ENCODE data around the gene MOBP.
A peak's percentile ranks its signal among the peaks of the same experiment; 100 is the strongest.
"Not testable (repeated sequence)": the region's sequence is repeated elsewhere in the genome, so short reads cannot be mapped to it uniquely, and the experiment has no call there.

The MOBP gene, protein sequence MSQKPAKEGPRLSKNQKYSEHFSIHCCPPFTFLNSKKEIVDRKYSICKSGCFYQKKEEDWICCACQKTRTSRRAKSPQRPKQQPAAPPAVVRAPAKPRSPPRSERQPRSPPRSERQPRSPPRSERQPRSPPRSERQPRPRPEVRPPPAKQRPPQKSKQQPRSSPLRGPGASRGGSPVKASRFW

DNA sequence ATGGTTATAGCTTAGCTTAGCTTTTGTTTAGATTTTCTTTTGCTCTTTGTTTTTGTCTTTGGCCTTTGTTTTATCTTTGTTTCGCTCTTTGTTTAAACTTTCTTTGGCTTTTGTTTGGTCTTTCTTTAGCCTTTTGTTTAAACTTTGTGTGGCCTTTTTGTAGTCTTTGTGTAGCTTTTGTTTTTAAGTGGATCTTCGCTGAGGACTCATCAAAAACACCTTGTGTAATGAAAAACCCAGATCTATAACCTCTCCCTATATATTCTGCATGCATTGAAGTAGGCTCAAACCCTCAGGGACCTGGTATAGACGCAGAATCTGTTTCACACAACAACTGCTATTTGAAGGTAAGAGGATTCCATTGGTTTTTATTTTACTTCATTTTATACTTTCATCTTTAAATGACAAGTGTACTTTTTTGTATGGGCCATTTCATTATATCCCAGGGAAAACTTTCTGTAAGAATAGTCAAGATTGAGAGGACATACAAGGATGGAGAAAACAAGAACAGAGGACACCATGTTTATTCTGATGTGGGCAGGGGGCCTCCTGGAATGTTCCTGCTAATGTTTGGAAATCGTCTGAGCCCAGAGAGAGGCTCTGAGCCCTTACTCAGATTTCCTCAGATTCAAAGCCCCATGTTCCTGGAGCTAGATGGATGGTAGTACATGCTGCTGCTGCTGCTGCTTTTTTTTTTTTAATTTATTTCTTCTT lies at the start of gene MOBP:
MOBP (plus strand) TSS at position 287 of the 714 bp plus-strand sequence. CDS start 34,390 bp downstream, outside the sequence.
- DNase-seq (ENCODE audit: low spot score) = no peak

DNA sequence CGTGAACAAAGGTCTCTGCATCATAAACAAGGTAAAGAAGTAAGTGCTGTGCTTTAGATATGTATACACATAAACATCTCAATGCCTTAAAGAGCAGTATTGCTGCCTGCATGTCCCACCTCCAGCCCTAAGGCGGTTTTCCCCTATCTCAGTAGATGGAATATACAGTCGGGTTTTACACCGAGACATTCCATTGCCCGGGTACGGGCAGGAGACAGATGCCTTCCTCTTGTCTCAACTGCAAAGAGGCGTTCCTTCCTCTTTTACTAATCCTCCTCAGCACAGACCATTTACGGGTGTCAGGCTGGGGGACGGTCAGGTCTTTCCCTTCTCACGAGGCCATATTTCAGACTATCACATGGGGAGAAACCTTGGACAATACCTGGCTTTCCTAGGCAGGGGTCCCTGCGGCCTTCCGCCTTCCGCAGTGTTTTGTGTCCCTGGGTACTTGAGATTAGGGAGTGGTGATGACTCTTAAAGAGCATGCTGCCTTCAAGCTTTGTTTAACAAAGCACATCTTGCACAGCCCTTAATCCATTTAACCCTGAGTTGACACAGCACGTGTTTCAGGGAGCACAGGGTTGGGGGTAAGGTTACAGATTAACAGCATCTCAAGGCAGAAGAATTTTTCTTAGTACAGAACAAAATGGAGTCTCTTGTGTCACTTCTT lies 48.8 kb upstream of the MOBP start:
- DNase-seq (ENCODE audit: low spot score) = not testable (repeated sequence)

DNA sequence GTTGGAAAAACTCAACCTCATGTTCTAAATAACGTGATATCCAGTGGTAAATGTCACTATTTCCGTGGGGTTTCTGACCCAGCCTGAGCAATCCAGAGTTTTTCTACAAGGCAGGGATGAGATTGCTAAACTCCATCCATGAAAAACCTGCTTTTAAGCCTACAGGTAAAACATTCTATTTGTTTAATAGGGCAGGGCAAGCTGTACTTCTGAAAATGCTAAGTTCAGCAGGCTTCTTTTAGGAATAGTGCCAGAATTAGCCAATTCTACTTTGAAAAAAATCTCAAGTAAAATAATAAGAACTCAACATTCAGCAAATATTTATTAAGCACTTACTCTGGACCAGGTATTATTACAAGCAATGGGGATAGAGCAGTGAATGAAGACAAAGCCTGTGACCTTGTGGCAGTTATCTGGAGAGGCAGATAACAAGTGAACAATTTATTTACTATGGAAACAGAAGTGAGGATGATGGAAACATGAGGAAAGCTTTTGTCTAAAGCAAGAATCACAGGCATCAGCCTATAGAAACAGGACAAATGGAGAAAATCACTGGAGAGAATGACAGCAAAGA lies 47.7 kb upstream of the MOBP start:
- no peak for DNase-seq (ENCODE audit: low spot score)

DNA sequence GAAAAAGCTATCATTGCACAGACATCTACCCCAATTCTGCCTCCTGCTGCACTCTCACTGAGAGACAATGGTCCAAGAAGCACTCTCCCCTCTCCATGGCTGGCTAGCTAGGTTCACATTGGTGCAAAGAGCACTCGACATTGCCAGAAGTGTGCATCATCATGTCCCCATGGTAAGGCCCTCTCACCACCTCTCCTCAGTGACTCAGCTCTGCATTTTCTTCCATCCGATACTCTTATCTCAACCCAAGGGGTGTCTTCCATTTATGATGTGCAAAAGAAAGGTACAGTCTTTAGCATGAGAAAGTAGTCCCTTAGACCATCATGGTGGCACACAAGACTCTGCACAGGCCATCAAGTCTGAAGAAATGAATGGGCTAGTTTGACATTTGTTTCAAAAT lies 46.9 kb upstream of the MOBP start:
- no peak for DNase-seq (ENCODE audit: low spot score)

DNA sequence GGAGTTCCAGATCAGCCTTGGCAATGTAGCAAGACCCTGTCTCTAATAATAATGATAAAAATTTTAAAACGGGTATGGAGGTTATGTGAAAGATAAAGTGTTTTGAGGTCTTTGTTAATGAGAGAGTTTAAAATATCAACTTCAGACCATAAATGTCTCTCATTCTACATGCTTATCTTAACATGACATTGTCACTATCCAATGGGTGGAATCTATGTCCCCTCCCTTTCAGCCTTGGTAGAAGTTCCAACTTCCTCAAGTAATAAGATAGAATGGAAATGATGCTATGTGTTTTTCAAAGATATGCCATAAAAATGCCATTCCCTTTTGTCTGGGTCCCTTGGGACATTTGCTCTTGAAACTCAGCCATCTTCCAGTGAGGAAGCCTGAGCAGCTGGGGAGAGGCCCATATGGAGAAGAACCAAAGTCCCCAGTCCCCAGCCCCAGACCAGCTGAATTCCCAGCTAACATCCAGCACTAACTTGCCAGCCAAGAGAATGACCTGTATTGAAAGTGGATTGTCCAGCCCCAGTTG lies 44.0 kb upstream of the MOBP start:
- no peak for DNase-seq (ENCODE audit: low spot score)

DNA sequence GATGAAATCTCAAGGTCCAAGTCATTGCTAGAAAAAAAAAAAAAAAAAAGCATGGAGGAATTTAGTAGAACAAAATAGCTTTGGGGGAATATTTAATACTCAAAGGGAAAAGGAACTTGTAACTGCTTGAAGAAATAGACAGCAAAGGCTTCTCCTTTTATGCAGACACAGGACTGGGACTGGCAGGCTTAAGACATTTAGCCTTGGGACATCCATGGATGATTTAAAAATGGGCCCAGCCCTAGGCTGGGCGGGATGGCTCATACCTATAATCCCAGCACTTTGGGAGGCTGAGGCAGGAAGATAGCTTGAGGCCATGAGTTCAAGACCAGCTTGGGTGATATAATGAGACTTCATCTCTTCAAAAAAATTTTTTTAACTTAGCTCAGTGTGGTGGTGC lies 41.2 kb upstream of the MOBP start:
- no peak for DNase-seq (ENCODE audit: low spot score)

DNA sequence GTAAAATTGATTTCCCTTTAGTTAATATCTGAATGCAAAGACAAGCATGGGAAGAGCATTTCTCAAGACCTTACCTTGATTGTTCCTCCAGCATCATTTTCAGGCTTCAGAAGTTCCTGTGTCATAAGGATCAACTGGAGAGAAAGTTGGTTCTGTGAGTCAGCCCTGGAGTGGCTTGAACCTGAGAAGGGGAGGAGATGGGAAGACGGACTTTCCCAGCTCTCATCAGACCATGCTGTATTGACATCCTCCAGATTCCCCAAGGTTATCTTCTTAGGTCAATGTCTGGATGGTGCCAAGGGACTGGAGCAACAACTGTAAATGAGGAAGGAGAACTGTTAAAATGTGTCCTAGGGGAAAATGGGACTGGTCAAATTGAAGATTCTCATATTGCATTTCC lies 40.0 kb upstream of the MOBP start:
- no peak for DNase-seq (ENCODE audit: low spot score)

DNA sequence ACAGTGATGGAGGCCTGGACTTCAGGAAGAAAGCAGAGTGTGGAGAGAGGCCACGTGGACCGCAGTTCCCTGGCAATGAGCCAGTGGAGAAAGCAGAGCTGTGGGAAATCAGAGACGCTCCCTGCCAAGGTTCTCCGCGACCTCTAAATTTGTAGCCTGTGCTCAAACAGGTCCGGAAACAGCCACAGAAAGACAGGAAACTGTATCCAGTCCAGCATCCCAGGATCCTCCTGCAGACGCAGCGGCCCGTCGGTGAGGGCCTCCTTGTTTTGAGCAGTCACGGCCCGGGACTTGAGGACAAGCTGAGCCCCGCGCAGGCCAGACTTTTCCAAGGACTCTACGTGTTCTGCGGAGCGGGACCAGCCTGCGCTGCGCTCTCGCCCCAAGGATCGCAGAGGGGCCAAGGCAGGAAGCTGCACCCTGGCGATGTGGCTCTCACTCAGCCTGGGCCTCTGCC lies 38.7 kb upstream of the MOBP start:
- DNase-seq (ENCODE audit: low spot score) = no peak

DNA sequence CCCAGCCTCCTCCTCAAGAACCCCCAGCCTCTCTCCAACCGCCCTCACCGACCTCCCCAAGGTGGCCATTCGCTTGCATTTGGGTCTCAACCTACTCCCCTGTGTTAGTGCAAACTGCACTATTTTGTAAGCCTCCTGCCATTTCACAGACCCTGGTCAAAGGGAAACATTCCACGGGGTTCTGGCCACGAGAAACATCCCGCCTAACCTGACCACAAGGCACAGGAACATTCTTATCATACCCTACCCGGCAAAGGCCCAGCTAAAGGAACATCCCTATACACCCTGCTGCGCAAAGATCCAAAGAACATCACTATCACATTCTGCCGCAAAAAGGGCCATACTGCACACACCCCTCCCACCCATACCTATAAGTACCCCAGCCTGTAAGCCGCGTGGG lies 38.0 kb upstream of the MOBP start:
- DNase-seq (ENCODE audit: low spot score) = no peak

DNA sequence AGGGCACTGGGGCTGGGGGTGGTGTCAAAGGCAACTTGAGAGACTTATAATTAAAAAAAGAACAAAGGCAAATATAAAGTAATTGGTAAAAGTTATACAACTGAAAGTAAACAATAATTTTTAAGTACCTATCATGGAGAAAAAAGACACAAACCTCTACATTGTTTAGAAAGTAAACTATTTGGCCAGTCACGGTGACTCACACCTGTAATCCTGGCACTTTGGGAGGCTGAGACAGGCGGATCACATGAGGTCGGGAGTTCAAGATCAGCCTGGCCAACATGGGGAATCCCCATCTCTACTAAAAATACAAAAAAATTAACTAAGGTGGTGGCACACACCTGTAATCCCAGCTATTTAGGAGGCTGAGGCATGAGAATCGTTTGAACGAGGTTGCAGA lies 35.1 kb upstream of the MOBP start:
- no peak for DNase-seq (ENCODE audit: low spot score)

DNA sequence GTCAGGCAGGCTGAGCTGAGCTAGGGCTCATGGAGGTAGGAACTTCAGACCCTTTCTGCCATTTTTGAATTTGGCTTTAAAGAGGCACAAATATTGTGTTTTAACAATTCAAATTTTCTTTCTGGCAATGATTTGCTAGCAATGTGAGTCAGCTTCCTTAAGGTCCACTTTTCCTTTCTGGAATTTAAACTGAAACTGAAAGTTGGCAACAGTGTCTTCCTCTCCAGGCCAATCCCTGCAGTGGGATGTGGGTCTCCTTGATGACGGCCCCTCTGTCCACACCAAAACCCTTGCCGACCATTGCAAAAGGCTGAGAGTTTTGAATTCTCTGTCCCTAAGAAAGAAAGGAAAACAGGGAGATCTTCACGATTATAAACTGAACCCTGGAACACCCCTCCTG lies 33.8 kb upstream of the MOBP start:
- DNase-seq (ENCODE audit: low spot score) = no peak

DNA sequence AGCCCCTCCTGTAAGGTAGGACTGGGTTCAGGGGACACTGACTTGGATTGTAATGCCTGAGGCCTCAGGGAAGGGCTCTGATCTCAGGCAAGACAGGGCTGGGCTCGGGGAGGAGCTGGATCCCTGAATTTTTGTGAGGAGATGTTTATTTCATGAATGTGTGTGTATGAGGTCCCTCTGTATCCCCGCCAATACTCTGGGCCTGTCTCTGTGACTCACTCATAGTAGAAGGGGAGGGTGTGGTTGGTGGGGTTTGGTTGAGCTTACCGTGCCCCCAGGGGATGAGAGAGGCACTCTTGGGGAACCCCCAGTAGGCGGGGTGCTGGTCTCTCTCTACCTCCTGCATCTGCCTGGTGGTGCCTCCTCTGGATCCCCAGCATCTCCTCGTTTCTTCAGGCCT lies 32.9 kb upstream of the MOBP start:
- no peak for DNase-seq (ENCODE audit: low spot score)

DNA sequence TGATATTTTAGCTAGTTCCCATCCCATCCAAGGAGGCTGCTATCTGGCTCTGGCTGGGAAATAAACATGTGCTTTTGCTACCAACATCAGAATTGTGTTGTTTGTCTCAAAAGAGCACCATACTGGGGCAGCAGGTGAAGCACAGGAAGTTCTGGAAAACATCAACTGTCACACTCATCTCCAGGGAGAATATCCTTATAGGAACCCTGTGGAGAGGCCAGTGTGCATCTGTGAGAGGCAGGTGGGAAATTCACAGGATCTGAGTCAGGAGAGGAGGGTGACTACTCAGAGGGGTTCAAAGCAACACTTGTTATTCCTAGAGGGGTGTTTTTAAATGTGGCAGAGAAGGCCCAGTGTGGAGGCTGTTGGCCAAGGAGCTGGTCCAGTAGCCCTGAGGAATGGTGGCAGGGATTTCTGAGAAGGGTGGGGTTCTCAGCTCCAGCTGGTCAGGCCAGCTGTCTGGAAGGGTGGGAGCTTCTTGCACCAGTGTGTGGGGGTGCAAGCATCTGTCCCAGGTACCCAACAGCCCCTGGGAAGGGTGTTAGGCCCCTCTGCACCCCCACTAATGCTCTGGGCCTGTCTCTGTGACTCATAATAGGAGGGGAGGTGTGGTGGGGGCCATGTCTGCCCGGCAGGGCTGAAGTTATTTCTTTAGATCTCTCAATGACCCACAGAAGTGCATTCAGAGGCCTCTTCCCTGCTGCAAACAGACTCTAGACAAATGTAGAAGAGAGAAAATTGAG lies 32.3 kb upstream of the MOBP start:
- no peak for DNase-seq (ENCODE audit: low spot score)

DNA sequence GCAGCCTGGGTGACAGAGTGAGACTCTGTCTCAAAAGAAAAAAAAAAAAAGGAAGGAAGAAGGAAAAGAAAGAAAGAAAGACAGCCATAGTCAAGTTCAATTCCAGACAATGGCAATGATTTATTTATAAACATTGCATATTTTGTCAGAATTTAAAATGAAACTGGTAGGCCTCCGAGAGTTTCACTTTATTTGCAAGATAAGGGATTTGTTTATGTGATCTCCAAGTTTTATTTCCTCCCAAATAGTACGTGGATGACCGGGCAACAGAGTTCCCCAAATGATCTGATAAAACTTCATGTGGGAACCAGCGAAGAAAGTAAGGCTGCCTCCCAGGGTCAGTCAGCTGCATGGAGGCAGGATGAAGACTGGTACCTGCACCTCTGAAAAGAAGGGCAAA lies 28.6 kb upstream of the MOBP start:
- DNase-seq (ENCODE audit: low spot score) = no peak

DNA sequence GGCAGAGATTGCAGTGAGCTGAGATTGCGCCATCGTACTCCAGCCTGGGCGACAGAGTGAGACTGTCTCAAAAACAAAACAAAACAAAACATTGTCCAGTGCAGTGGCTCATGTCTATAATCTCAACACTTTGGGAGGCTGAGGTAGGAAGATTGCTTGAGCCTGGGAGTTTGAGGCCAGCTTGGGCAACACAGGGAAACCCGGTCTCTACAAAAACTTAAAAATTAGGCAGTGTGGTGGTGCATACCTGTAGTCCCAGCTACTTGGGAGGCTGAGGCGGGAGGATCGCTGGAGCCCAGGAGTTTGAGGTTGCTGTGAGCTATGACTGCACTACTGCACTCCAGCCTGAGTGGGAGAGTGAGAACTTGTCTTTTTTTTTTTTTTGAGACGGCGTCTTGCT lies 27.2 kb upstream of the MOBP start:
- DNase-seq (ENCODE audit: low spot score) = no peak

DNA sequence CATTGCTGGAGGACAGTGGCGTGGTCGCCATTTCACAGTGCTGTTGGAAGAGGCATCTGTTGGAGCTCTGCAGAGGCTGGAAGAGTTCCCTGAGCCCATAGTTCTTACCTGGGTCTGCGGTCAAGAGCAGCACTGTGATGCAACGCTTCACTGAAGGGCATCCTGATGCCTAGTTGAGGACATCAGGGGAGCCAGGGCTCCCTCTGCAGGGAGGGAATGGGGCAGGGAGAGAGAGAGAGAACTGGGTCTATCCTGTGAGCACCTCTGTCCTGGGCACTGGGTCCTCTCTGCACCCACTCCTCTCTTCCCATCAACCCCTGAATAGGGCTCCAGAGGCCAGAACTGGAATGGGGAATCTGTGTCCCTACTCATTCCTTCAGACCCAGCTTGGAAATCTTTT lies 23.9 kb upstream of the MOBP start:
- no peak for DNase-seq (ENCODE audit: low spot score)

DNA sequence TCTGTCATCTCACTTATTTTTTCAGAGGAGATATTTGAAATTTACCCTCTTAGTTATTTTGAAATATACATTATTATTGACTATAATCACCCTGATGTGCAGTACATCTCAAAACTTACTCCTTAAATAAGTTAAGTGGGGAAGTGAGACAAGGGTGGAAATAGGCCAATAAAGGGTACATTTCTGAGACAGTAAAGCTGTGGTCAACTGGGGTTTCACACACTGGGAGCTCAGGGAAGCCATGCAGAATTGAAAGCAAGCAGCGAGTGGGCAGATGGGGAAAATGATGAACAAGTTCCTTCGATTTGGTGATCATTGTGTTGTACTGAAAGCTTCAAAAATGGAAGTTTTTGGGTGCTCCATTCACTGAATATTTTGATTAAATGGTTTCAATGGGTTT lies 21.6 kb upstream of the MOBP start:
- no peak for DNase-seq (ENCODE audit: low spot score)

DNA sequence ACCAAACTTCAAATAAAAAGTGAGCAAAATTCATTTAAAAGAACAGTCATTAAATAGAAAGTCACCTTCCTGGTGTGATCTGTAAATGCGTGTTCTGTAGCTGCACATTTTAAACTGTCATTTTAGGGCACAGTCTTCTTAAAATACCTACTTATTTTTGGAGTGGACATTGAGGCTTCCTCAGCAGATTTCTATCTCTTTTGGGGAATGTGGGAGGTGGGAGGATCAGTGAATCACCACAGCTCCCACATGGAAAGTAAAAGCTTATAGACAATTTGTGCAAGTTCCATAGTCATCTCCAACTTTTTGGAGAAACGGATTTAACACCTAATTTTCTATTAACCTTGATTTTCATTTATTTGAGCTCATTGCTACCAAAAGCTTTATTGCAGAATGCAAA lies 21.0 kb upstream of the MOBP start:
- DNase-seq (ENCODE audit: low spot score) = no peak

DNA sequence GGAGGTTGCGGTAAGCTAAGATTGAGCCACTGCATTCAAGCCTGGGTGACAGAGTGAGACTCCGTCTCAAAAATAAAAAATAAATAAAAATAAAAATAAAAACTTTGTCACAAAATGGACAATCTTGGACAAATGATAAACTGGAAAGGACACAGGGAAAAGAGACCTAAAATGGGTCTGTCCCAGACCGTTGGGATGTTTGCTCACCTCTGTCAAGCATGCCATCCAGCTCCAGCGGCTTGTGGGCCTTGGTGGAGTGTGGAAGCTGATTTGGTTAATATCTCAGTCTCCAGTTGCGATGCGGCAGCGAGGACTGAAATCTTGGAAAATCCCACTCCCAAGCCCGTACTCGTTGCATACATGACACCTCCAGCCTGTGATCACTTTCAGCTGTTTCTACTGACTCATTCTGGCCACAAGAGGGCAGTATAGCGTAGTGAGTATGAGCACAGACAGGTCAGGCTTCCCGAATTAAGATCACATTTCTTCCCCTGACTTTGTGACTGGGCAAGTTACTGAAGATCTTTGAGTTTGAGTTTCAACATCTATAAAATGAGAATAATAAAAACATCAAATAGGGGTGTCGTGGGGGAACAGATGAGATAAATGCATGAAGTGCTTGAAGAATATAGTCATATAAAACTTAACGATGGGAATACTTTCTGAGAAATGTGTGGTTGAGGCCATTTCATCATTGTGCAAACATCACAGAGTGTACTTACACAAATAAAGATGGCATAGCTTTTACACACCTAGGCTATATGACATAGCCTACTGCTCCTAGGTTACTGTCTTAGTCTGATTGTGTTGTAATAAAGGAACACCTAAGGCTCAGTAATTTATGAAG lies 19.6 kb upstream of the MOBP start:
- peak; percentile 72 for DNase-seq (ENCODE audit: low spot score)

DNA sequence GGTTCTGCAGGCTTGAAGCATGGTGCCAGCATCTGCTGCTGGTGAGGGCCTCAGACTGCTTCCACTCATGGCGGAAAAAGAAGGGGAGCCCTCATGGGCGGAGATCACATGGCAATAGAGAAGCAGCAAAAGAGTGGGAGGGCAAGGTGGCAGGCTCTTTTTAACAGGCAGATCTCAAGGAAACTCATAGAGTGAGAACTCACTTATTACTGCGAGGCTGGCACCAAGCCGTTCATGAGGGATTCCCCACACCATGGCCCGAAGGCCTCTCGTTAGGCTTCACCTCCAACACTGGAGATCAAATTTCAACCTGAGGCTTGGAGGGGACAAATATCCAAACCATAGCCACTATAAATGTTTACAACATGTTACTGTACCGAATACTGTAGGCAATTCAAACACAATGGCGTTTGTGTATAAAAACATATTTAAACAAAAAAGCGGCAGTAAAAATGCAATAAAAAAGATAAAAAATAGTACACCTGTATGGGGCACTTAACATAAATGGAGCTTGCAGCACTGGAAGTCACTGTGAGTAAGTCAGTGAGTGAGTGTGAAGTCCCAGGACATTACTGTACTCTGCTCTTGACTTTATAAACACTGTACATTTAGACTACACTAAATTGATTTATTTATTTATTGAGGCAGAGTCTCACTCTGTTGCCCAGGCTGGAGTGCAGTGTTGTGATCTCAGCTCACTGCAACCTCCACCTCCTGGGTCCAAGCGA lies 18.8 kb upstream of the MOBP start:
- DNase-seq (ENCODE audit: low spot score) = no peak

DNA sequence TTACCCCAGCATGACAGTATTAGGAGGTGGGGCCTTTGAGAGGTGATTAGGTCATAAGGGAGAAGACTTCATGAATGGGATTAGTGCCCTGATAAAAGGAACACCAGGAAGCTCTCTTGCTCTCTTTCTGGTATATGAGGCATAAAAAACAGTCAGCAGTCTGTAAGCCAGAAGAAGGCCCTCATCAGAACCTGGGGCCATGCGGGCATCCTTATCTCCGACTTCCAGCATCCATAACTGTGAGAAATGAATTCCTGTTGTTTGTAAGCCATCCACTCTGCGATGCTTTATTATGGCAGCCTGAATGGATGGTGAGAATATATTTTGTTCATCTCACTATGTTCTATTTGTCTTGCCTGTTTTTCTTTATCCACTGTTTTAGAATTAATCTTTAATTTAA lies 17.7 kb upstream of the MOBP start:
- DNase-seq (ENCODE audit: low spot score) = no peak
